ENCODE measurements around the gene MAGI2.
A peak's percentile ranks its signal among the peaks of the same experiment; 100 is the strongest.

The MAGI2 gene

GRCh38 chr7:79462390-79462789 lies 8.9 kb upstream of the MAGI2 start:
- no peak for TF ChIP-seq CTCF (IDR thresholded peaks at IDR 0.05; ENCODE audit: low read depth, low read length, missing control alignments)
- H3K4me3 ChIP-seq (ENCODE audit: low read depth, low read length) = no peak overlapping the region
- DNase-seq (ENCODE audit: low read depth) = no peak
- in situ Hi-C loops (cut with HindIII; ENCODE audit: low sequenced_read_pairs) = no loop called here

GRCh38 chr7:79461660-79462059 lies 8.2 kb upstream of the MAGI2 start:
- in situ Hi-C loops (cut with HindIII; ENCODE audit: low sequenced_read_pairs) = no loop called here
- no peak overlapping the region for H3K4me3 ChIP-seq (ENCODE audit: low read depth, low read length)
- no peak for DNase-seq (ENCODE audit: low read depth)
- no peak for TF ChIP-seq CTCF (IDR thresholded peaks at IDR 0.05; ENCODE audit: low read depth, low read length, missing control alignments)

GRCh38 chr7:79459381-79459780 lies 5.9 kb upstream of the MAGI2 start:
- TF ChIP-seq CTCF (IDR thresholded peaks at IDR 0.05; ENCODE audit: low read depth, low read length, missing control alignments) = no peak
- in situ Hi-C loops (cut with HindIII; ENCODE audit: low sequenced_read_pairs) = no loop called here
- DNase-seq (ENCODE audit: low read depth) = no peak
- no peak overlapping the region for H3K4me3 ChIP-seq (ENCODE audit: low read depth, low read length)

GRCh38 chr7:79458796-79459195 lies 5.3 kb upstream of the MAGI2 start:
- DNase-seq (ENCODE audit: low read depth) = no peak
- H3K4me3 ChIP-seq (ENCODE audit: low read depth, low read length) = no peak overlapping the region
- in situ Hi-C loops (cut with HindIII; ENCODE audit: low sequenced_read_pairs) = no loop called here
- TF ChIP-seq CTCF (IDR thresholded peaks at IDR 0.05; ENCODE audit: low read depth, low read length, missing control alignments) = no peak

- H3K4me3 ChIP-seq (ENCODE audit: low read depth, low read length) = peak overlapping the region; percentile 59
- in situ Hi-C loops (cut with HindIII; ENCODE audit: low sequenced_read_pairs) = no loop called here
- TF ChIP-seq CTCF (IDR thresholded peaks at IDR 0.05; ENCODE audit: low read depth, low read length, missing control alignments) = no peak
- no peak for DNase-seq (ENCODE audit: low read depth)
Measured at GRCh38 chr7:79455173-79455790, 1.8 kb upstream of the MAGI2 start.

- no peak for DNase-seq (ENCODE audit: low read depth)
- in situ Hi-C loops (cut with HindIII; ENCODE audit: low sequenced_read_pairs) = no loop called here
Measured at GRCh38 chr7:79454361-79454960, 994 bp upstream of the MAGI2 start.

More at GRCh38 chr7:79454361-79454960, 994 bp upstream of the MAGI2 start:
- H3K4me3 ChIP-seq (ENCODE audit: low read depth, low read length) = peak overlapping the region; percentile 59
- no peak for TF ChIP-seq CTCF (IDR thresholded peaks at IDR 0.05; ENCODE audit: low read depth, low read length, missing control alignments)

Data from astrocyte of the cerebellum (primary cell).